ENCODE measurements around the gene OVAAL.
"Not testable (repeated sequence)": the region's sequence is repeated elsewhere in the genome, so short reads cannot be mapped to it uniquely, and the experiment has no call there.

The OVAAL gene

GRCh38 chr1:180540697-180541594 lies 17.8 kb upstream of the OVAAL start:
- DNase-seq (ENCODE audit: low read depth in 1 of 2, low spot score in 1 of 2) = no peak

GRCh38 chr1:180542113-180542837 lies 16.5 kb upstream of the OVAAL start:
- DNase-seq (ENCODE audit: low read depth in 1 of 2, low spot score in 1 of 2) = no peak

- no peak for DNase-seq (ENCODE audit: low read depth in 1 of 2, low spot score in 1 of 2)
Observed at GRCh38 chr1:180542838-180543145, 16.0 kb upstream of the OVAAL start.

- no peak for DNase-seq (ENCODE audit: low read depth in 1 of 2, low spot score in 1 of 2)
Observed at GRCh38 chr1:180544050-180544449, 14.7 kb upstream of the OVAAL start.

- DNase-seq (ENCODE audit: low read depth in 1 of 2, low spot score in 1 of 2) = no peak
Observed at GRCh38 chr1:180545991-180546390, 12.8 kb upstream of the OVAAL start.

- no peak for DNase-seq (ENCODE audit: low read depth in 1 of 2, low spot score in 1 of 2)
Observed at GRCh38 chr1:180548686-180549317, 10.0 kb upstream of the OVAAL start.

GRCh38 chr1:180549770-180550169 lies 9.0 kb upstream of the OVAAL start:
- DNase-seq (ENCODE audit: low read depth in 1 of 2, low spot score in 1 of 2) = not testable (repeated sequence)

GRCh38 chr1:180550241-180550640 lies 8.5 kb upstream of the OVAAL start:
- no peak for DNase-seq (ENCODE audit: low read depth in 1 of 2, low spot score in 1 of 2)

- no peak for DNase-seq (ENCODE audit: low read depth in 1 of 2, low spot score in 1 of 2)
Observed at GRCh38 chr1:180551997-180552396, 6.8 kb upstream of the OVAAL start.

- not testable (repeated sequence) for DNase-seq (ENCODE audit: low read depth in 1 of 2, low spot score in 1 of 2)
Observed at GRCh38 chr1:180553046-180553445, 5.7 kb upstream of the OVAAL start.

GRCh38 chr1:180555411-180555810 lies 3.4 kb upstream of the OVAAL start:
- DNase-seq (ENCODE audit: low read depth in 1 of 2, low spot score in 1 of 2) = no peak

GRCh38 chr1:180560200-180560867 lies 1.6 kb downstream of the OVAAL start:
- no peak for DNase-seq (ENCODE audit: low read depth in 1 of 2, low spot score in 1 of 2)

GRCh38 chr1:180560868-180561600 lies 2.3 kb downstream of the OVAAL start:
- no peak for DNase-seq (ENCODE audit: low read depth in 1 of 2, low spot score in 1 of 2)

GRCh38 chr1:180562640-180563025 lies 3.9 kb downstream of the OVAAL start:
- no peak for DNase-seq (ENCODE audit: low read depth in 1 of 2, low spot score in 1 of 2)

GRCh38 chr1:180563026-180563827 lies 4.5 kb downstream of the OVAAL start:
- no peak for DNase-seq (ENCODE audit: low read depth in 1 of 2, low spot score in 1 of 2)

- no peak for DNase-seq (ENCODE audit: low read depth in 1 of 2, low spot score in 1 of 2)
Observed at GRCh38 chr1:180565121-180565871, 6.5 kb downstream of the OVAAL start.

- no peak for DNase-seq (ENCODE audit: low read depth in 1 of 2, low spot score in 1 of 2)
Observed at GRCh38 chr1:180566026-180566425, 7.3 kb downstream of the OVAAL start.

GRCh38 chr1:180566495-180566894 lies 7.7 kb downstream of the OVAAL start:
- DNase-seq (ENCODE audit: low read depth in 1 of 2, low spot score in 1 of 2) = no peak

- no peak for DNase-seq (ENCODE audit: low read depth in 1 of 2, low spot score in 1 of 2)
Observed at GRCh38 chr1:180567654-180568053, 8.9 kb downstream of the OVAAL start.

All from activated T-helper 1 cell treated with anti-CD3 and anti-CD28 coated beads, Interleukin-2, amount 50 U/mL, for 16 hours (primary cell).